Measurements from ENCODE around the gene FOXE3. TPM values are rescaled to one million over a fixed set of nuclear protein-coding genes. Genes with fewer than 3 reads are reported as not detected.
A peak's percentile ranks its signal among the peaks of the same experiment; 100 is the strongest.

Gene FOXE3
- total RNA-seq = not detected
- polyA plus RNA-seq = not detected

GRCh38 chr1:47415728-47416318 lies at the start of gene FOXE3:
Gene FOXE3 (plus strand): TSS chr1:47416285. CDS start chr1:47416316, 31 bp downstream.
- H3K27ac Mint-ChIP-seq = no peak within 1 kb of the TSS
- H3K27ac ChIP-seq (ENCODE audit: insufficient read depth, low read length, poor library complexity, severe bottlenecking) = no peak within 1 kb of the TSS
- H3K4me1 ChIP-seq (ENCODE audit: control insufficient read depth, insufficient read depth, low read length, poor library complexity, severe bottlenecking) = no peaks in the 10 kb centered on the region
- no peaks in the 10 kb centered on the region for H3K36me3 ChIP-seq (ENCODE audit: control insufficient read depth, insufficient read depth, low read length)
- H3K36me3 Mint-ChIP-seq = no peaks in the 10 kb centered on the region
- peak within 1 kb of the TSS in 3 of 4 donors; percentile 16 to 73 (median 48) for H3K4me3 Mint-ChIP-seq
- no peak for ATAC-seq (ENCODE audit: low read depth in 2 of 2)
- no peak within 1 kb of the TSS for H3K4me3 ChIP-seq (ENCODE audit: low read depth, low read length)
- H3K4me1 Mint-ChIP-seq = peaks cover 0 to 12% (median 2%) of the 10 kb centered on the region in 4 donors
- no peaks in the 10 kb centered on the region for H3K9me3 ChIP-seq (ENCODE audit: control insufficient read depth in 2 of 2, low read length in 2 of 2)
- no peak for DNase-seq
- H3K27me3 ChIP-seq (ENCODE audit: control insufficient read depth, insufficient read depth, low read length) = peaks cover 19% of the 10 kb centered on the region
- peaks cover 0 to 2% (median 0%) of the 10 kb centered on the region in 7 donors for H3K9me3 Mint-ChIP-seq
- H3K27me3 Mint-ChIP-seq = peaks cover 37% of the 10 kb centered on the region

- H3K9me3 Mint-ChIP-seq = no peaks in the 10 kb centered on the region
- Histone ChIP-seq H3K36me3 (ENCODE audit: control insufficient read depth, insufficient read depth, low read length) (peaks cover 21% of the 10 kb centered on the region), H3K4me3 (ENCODE audit: low read depth, low read length) (no peak overlapping the region), H3K27me3 (ENCODE audit: control insufficient read depth, insufficient read depth, low read length) (no peaks in the 10 kb centered on the region), H3K4me1 (ENCODE audit: control insufficient read depth, insufficient read depth, low read length, poor library complexity, severe bottlenecking) (peaks cover 6% of the 10 kb centered on the region), H3K9me3 (ENCODE audit: control insufficient read depth in 2 of 2, low read length in 2 of 2) (no peaks in the 10 kb centered on the region), H3K27ac (ENCODE audit: insufficient read depth, low read length, poor library complexity, severe bottlenecking) (no peak overlapping the region)
- H3K36me3 Mint-ChIP-seq = peaks cover 21% of the 10 kb centered on the region
- H3K4me3 Mint-ChIP-seq = no peak overlapping the region
- no peaks in the 10 kb centered on the region for H3K27me3 Mint-ChIP-seq
- H3K4me1 Mint-ChIP-seq = peaks cover 8 to 15% (median 11%) of the 10 kb centered on the region in 4 donors
- H3K27ac Mint-ChIP-seq = no peak overlapping the region
- no peak for DNase-seq
- no peak for ATAC-seq (ENCODE audit: low read depth in 2 of 2)
Observed at GRCh38 chr1:47367651-47368050, 48.4 kb upstream of the FOXE3 start.

- H3K4me1 Mint-ChIP-seq = peaks cover 0 to 7% (median 1%) of the 10 kb centered on the region in 4 donors
- Histone ChIP-seq H3K4me3 (ENCODE audit: low read depth, low read length) (no peak overlapping the region), H3K36me3 (ENCODE audit: control insufficient read depth, insufficient read depth, low read length) (peaks cover 50% of the 10 kb centered on the region), H3K27ac (ENCODE audit: insufficient read depth, low read length, poor library complexity, severe bottlenecking) (no peak overlapping the region), H3K4me1 (ENCODE audit: control insufficient read depth, insufficient read depth, low read length, poor library complexity, severe bottlenecking) (no peaks in the 10 kb centered on the region), H3K27me3 (ENCODE audit: control insufficient read depth, insufficient read depth, low read length) (no peaks in the 10 kb centered on the region), H3K9me3 (ENCODE audit: control insufficient read depth in 2 of 2, low read length in 2 of 2) (no peaks in the 10 kb centered on the region)
- ATAC-seq (ENCODE audit: low read depth in 2 of 2) (no peak), DNase-seq (no peak)
- H3K9me3 Mint-ChIP-seq = no peaks in the 10 kb centered on the region
- H3K4me3 Mint-ChIP-seq = no peak overlapping the region
- peak overlapping the region in 2 of 3 donors; percentile 1 to 60 for H3K27ac Mint-ChIP-seq
- peaks cover 25% of the 10 kb centered on the region for H3K36me3 Mint-ChIP-seq
- H3K27me3 Mint-ChIP-seq = no peaks in the 10 kb centered on the region
Observed at GRCh38 chr1:47371016-47371517, 45.0 kb upstream of the FOXE3 start.

DNA sequence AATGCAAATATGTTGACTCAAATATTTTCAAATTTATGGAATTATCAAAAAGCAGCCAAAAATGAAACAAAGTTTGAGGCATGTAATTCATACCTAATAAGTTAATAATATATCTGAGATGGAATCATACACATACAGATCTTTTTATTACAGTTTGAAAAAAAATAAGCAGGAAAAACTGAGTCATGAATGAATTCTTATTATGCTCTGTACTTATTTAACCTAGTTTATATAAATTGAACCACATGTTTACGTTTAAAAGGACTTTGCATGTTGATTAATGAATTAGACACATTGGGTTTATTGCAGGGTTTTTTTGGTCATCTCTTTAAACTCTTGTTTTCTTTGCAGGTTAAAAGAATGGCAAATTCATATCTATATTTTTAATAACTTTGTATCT lies 41.6 kb upstream of the FOXE3 start:
- H3K4me3 Mint-ChIP-seq = no peak overlapping the region
- H3K27me3 Mint-ChIP-seq = no peaks in the 10 kb centered on the region
- DNase-seq (no peak), ATAC-seq (ENCODE audit: low read depth in 2 of 2) (no peak)
- Histone ChIP-seq H3K27ac (ENCODE audit: insufficient read depth, low read length, poor library complexity, severe bottlenecking) (no peak overlapping the region), H3K4me1 (ENCODE audit: control insufficient read depth, insufficient read depth, low read length, poor library complexity, severe bottlenecking) (no peaks in the 10 kb centered on the region), H3K27me3 (ENCODE audit: control insufficient read depth, insufficient read depth, low read length) (no peaks in the 10 kb centered on the region), H3K4me3 (ENCODE audit: low read depth, low read length) (no peak overlapping the region), H3K9me3 (ENCODE audit: control insufficient read depth in 2 of 2, low read length in 2 of 2) (no peaks in the 10 kb centered on the region), H3K36me3 (ENCODE audit: control insufficient read depth, insufficient read depth, low read length) (peaks cover 66% of the 10 kb centered on the region)
- no peaks in the 10 kb centered on the region for H3K9me3 Mint-ChIP-seq
- no peak overlapping the region for H3K27ac Mint-ChIP-seq
- H3K36me3 Mint-ChIP-seq = peaks cover 28% of the 10 kb centered on the region
- H3K4me1 Mint-ChIP-seq = peaks cover 0 to 7% (median 0%) of the 10 kb centered on the region in 4 donors

GRCh38 chr1:47378147-47378546 lies 37.9 kb upstream of the FOXE3 start:
- no peak for ATAC-seq (ENCODE audit: low read depth in 2 of 2)
- peaks cover 24% of the 10 kb centered on the region for H3K36me3 Mint-ChIP-seq
- H3K27ac ChIP-seq (ENCODE audit: insufficient read depth, low read length, poor library complexity, severe bottlenecking) = no peak overlapping the region
- H3K4me1 ChIP-seq (ENCODE audit: control insufficient read depth, insufficient read depth, low read length, poor library complexity, severe bottlenecking) = no peaks in the 10 kb centered on the region
- no peaks in the 10 kb centered on the region for H3K27me3 Mint-ChIP-seq
- H3K4me3 ChIP-seq (ENCODE audit: low read depth, low read length) = no peak overlapping the region
- no peaks in the 10 kb centered on the region for H3K9me3 ChIP-seq (ENCODE audit: control insufficient read depth in 2 of 2, low read length in 2 of 2)
- H3K36me3 ChIP-seq (ENCODE audit: control insufficient read depth, insufficient read depth, low read length) = peaks cover 53% of the 10 kb centered on the region
- no peak overlapping the region for H3K4me3 Mint-ChIP-seq
- H3K27me3 ChIP-seq (ENCODE audit: control insufficient read depth, insufficient read depth, low read length) = no peaks in the 10 kb centered on the region
- no peaks in the 10 kb centered on the region for H3K9me3 Mint-ChIP-seq
- H3K4me1 Mint-ChIP-seq = no peaks in the 10 kb centered on the region
- DNase-seq = no peak
- H3K27ac Mint-ChIP-seq = no peak overlapping the region

DNA sequence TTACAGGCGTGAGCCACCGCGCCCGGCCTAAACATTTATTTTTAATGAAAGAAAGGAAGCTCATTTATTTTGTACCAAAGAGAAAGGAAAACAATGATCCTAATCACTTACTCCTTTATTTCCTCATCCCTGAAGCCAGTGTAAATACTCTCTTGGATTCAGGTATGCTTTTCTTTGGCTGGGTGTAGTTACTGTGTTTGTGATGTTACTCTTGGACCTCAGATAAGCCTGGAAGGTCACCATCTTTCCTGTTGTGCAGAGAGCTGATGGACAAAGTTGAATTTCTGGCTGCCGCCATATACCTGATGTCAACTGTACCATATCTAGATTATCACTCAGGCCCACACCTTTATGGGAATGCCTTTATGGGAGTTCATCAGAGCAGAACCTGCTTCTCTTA lies 35.4 kb upstream of the FOXE3 start:
- Histone ChIP-seq H3K4me1 (ENCODE audit: control insufficient read depth, insufficient read depth, low read length, poor library complexity, severe bottlenecking) (no peaks in the 10 kb centered on the region), H3K36me3 (ENCODE audit: control insufficient read depth, insufficient read depth, low read length) (peaks cover 33% of the 10 kb centered on the region), H3K4me3 (ENCODE audit: low read depth, low read length) (no peak overlapping the region), H3K27ac (ENCODE audit: insufficient read depth, low read length, poor library complexity, severe bottlenecking) (no peak overlapping the region), H3K9me3 (ENCODE audit: control insufficient read depth in 2 of 2, low read length in 2 of 2) (no peaks in the 10 kb centered on the region), H3K27me3 (ENCODE audit: control insufficient read depth, insufficient read depth, low read length) (no peaks in the 10 kb centered on the region)
- DNase-seq (no peak), ATAC-seq (ENCODE audit: low read depth in 2 of 2) (no peak)
- Mint-ChIP-seq H3K27ac (no peak overlapping the region), H3K4me3 (no peak overlapping the region), H3K27me3 (no peaks in the 10 kb centered on the region), H3K36me3 (peaks cover 20% of the 10 kb centered on the region), H3K4me1 (peaks cover 0 to 7% (median under 1%) of the 10 kb centered on the region in 4 donors), H3K9me3 (no peaks in the 10 kb centered on the region)

- no peak overlapping the region for H3K4me3 Mint-ChIP-seq
- H3K36me3 Mint-ChIP-seq = peaks cover 17% of the 10 kb centered on the region
- no peak overlapping the region for H3K27ac Mint-ChIP-seq
- H3K4me3 ChIP-seq (ENCODE audit: low read depth, low read length) = no peak overlapping the region
- no peaks in the 10 kb centered on the region for H3K27me3 ChIP-seq (ENCODE audit: control insufficient read depth, insufficient read depth, low read length)
- no peak overlapping the region for H3K27ac ChIP-seq (ENCODE audit: insufficient read depth, low read length, poor library complexity, severe bottlenecking)
- H3K27me3 Mint-ChIP-seq = no peaks in the 10 kb centered on the region
- H3K9me3 Mint-ChIP-seq = no peaks in the 10 kb centered on the region
- DNase-seq (no peak), ATAC-seq (ENCODE audit: low read depth in 2 of 2) (no peak)
- H3K4me1 Mint-ChIP-seq = peaks cover 0 to 7% (median under 1%) of the 10 kb centered on the region in 4 donors
- peaks cover 21% of the 10 kb centered on the region for H3K36me3 ChIP-seq (ENCODE audit: control insufficient read depth, insufficient read depth, low read length)
- no peaks in the 10 kb centered on the region for H3K4me1 ChIP-seq (ENCODE audit: control insufficient read depth, insufficient read depth, low read length, poor library complexity, severe bottlenecking)
- no peaks in the 10 kb centered on the region for H3K9me3 ChIP-seq (ENCODE audit: control insufficient read depth in 2 of 2, low read length in 2 of 2)
Observed at GRCh38 chr1:47382399-47382983, 33.6 kb upstream of the FOXE3 start.

DNA sequence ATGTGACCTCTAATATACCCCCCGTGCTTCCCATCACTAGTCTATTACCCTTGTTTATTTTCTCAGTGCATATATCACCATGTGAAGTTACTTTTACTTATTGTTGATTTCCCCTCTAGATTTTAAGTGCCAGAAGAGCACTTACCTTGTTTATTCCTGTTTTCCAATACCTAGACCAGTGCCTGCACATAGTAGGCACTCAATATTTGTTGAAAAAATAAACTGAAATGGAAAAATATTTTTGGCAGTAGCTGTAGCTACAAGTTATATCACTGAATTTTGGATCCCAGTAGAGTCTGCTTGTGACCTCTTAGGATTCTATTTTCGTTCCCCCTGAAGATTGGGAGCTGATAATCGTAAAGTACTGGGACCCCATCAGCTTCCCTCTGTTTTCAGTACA lies 32.0 kb upstream of the FOXE3 start:
- H3K4me1 ChIP-seq (ENCODE audit: control insufficient read depth, insufficient read depth, low read length, poor library complexity, severe bottlenecking) = no peaks in the 10 kb centered on the region
- H3K27ac ChIP-seq (ENCODE audit: insufficient read depth, low read length, poor library complexity, severe bottlenecking) = no peak overlapping the region
- Mint-ChIP-seq H3K36me3 (peaks cover 14% of the 10 kb centered on the region), H3K4me3 (no peak overlapping the region), H3K9me3 (no peaks in the 10 kb centered on the region), H3K4me1 (peaks cover 0 to 7% (median 2%) of the 10 kb centered on the region in 4 donors), H3K27me3 (no peaks in the 10 kb centered on the region), H3K27ac (no peak overlapping the region)
- peaks cover 12% of the 10 kb centered on the region for H3K36me3 ChIP-seq (ENCODE audit: control insufficient read depth, insufficient read depth, low read length)
- no peak for ATAC-seq (ENCODE audit: low read depth in 2 of 2)
- no peaks in the 10 kb centered on the region for H3K9me3 ChIP-seq (ENCODE audit: control insufficient read depth in 2 of 2, low read length in 2 of 2)
- no peak for DNase-seq
- H3K27me3 ChIP-seq (ENCODE audit: control insufficient read depth, insufficient read depth, low read length) = no peaks in the 10 kb centered on the region
- H3K4me3 ChIP-seq (ENCODE audit: low read depth, low read length) = no peak overlapping the region

All from CD4-positive, CD25-positive, alpha-beta regulatory T cell (primary cell).